Sigmoid colon (tissue), 4 donors: ENCODE results near the gene ZKSCAN3.

Experiments used
- POLR2A ChIP-seq, 2 donors: fragments of 450-650 bp; IDR thresholded peaks; one replicate each; pipeline ENCODE4 v1.6.1; 2016; ENCODE audit warnings: antibody characterized with exemption in 2 of 2, mild to moderate bottlenecking in 2 of 2, moderate library complexity in 2 of 2
- POLR2AphosphoS5 ChIP-seq, 4 donors: sonication (generic); formaldehyde crosslinking; IDR thresholded peaks; one replicate each; pipeline ENCODE4 v1.6.1; 2017; ENCODE audit warnings: antibody characterized with exemption in 4 of 4

- no peak for TF ChIP-seq POLR2AphosphoS5 (IDR thresholded peaks at IDR 0.05)
- TF ChIP-seq POLR2A (IDR thresholded peaks at IDR 0.05), result no peak
Measured at GRCh38 chr6:28371706-28372451, 22.1 kb downstream of the ZKSCAN3 start.
